GM19467 (cell line): ENCODE data around the gene CNTNAP3.
"Not testable (repeated sequence)": the region's sequence is repeated elsewhere in the genome, so short reads cannot be mapped to it uniquely, and the experiment has no call there.

Experiments
- ATAC-seq: cut with Tn5 transposase; IDR thresholded peaks from one replicate; pipeline ENCODE4 v1.9.1; 2021; ENCODE audit warnings: mild to moderate bottlenecking, moderate library complexity; ENCODE audit not compliant: unreplicated experiment

Gene CNTNAP3

DNA sequence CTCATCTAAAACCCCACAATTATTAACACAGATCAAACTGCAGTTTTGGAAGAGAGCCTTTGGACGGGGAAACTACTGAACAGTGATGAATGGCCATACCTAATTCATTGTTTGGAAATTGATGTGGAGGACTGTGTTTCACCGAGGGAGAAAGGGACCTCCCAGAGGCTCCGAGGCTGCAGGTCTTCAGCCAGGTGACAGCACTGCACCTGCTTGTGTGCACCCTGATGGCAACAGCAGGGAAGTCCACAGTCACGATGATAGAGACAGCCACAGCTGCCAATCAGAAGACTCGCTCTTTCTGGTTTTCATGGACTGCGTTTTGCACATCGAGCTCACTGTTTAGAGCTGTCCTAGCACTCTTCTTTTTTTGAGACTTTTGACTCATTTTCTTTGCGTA lies 214.4 kb downstream of the CNTNAP3 start:
- not testable (repeated sequence) for ATAC-seq

DNA sequence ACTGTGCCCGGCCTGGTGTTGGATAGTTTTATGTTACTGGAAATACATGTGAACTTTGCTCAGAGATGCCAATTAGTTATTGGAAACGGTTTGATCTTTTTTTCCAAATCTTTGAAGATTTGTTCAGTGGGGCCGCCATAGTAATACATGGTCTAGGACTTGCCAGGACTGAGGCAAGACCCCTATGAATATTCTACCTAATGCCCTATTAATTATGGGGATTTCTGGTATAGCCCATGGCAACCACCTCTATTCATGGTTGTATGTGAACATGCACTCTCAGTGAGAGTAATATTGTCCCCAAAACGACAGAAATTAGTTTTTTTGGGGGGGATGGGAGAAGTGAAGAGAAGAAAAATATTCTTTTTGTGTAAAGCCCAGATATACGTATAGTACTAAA lies 220.3 kb downstream of the CNTNAP3 start:
- not testable (repeated sequence) for ATAC-seq

DNA sequence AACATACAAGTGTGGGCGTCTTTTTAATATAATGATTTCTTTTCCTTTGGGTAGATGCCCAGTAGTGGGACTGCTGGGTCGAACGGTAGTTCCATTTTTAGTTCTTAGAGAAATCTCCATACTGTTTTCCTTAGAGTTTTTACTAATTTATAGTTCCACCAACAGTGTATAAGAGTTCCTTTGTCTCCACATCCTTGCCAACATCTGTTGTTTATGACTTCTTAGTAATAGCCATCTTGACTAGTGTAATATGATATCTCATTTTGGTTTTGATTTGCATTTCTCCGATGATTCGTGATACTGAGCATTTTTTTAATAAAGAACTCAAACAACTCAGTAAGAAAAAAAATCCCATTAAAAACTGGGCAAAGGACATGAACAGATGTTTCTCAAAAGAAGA lies 225.0 kb downstream of the CNTNAP3 start:
- not testable (repeated sequence) for ATAC-seq

DNA sequence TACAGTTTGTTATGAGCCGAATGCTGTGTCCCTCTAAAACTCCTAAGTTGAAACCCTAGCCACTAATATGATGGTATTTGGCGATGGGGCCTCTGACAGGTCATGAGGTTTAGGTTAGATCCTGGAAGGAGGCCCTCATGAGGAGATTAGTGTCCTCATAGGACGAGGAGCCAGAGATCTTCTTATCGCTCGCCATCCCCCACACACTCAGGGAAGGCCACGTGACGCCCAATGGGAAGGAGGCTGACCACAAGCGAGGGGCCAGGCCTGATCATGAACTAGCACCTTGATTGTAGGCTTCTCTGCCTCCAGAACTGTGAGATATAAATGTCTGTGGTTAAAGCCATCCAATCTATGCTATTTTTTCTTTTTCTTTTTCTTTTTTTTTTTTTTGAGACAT lies 233.5 kb downstream of the CNTNAP3 start:
- ATAC-seq: not testable (repeated sequence)

DNA sequence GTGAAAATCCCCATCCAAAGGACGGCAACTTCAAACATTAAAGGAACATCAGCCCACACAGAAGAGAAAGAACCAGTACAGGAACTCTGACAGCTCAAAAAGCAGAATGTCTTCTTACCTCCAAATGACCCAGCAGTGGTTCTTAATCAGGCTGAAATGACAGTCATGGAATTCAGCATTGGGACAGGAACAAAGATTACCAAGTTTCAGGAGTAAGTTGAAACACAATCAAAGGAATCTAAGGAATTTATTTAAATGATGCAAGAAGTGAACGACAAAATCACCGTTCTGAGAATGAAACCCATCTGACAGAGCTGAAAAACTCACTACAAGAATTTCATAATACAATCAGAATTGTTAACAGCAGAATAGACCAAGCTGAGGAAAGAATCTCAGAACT lies 241.1 kb downstream of the CNTNAP3 start:
- ATAC-seq: not testable (repeated sequence)

DNA sequence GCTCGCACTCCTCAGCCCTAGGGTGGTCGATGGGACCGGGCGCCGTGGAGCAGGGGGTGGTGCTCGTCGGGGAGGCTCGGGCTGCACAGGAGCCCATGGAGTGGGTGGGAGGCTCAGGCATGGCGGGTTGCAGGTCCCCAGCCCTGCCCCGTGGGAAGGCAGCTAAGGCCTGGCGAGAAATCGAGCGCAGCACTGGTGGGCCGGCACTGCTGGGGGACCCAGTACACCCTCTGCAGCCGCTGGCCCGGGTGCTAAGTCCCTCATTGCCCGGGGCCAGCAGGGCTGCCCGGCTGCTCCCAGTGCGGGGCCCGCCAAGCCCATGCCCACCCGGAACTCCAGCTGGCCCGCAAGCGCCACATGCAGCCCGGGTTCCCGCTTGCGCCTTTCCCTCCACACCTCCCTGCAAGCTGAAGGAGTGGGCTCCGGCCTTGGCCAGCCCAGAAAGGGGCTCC lies 245.6 kb downstream of the CNTNAP3 start:
- ATAC-seq: not testable (repeated sequence)

DNA sequence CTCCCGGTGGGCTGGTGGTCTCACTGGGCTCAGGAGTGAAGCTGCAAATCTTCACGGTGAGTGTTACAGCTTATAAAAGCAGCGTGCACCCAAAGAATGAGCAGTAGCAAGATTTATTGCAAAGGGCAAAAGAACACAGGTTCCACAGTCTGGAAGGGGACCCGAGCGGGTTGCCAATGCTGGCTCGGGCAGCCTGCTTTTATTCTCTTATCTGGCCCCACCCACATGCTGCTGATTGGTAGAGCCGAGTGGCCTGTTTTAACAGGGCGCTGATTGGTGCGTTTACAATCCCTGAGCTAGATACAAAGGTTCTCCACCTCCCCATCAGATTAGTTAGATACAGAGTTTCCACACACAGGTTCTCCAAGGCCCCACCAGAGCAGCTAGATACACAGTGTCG lies 246.2 kb downstream of the CNTNAP3 start:
- ATAC-seq: not testable (repeated sequence)

DNA sequence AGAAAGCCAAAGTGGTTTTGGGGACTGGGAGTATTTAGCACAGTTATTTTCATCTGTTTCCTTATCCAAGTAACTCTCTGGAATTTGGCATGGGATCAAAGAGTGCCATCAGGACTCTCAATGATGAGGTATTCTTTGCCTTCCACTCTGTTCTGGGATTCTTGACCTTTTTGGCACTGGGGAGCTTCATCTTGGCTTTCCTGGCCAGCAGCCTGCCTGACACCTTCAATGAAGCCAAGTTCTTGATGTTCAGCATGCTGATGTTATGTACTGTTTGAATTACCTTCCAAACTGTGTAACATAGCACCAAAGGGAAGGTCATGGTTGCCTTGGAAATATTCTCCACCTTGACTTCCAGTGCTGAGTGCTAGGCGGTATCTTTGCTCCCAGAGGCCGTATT lies 248.8 kb downstream of the CNTNAP3 start:
- ATAC-seq: not testable (repeated sequence)

DNA sequence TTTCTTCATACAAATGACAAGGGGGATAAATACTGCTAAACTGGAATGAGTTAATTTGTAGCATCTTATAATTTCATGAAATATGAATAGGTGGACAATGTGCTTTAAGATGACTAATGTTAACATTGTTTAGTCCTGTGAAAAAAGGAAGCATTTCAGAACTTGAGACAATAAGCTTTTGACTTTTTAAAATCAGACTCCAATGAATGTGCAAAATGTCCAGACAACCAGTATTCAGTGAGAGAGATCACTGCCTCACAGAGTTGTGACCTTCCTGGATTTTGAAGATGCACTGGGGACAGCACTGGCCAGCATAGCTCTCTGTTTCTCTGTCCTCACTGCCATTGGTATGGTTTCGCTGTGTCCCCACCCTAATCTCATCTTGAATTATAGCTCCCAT lies 249.7 kb downstream of the CNTNAP3 start:
- not testable (repeated sequence) for ATAC-seq

DNA sequence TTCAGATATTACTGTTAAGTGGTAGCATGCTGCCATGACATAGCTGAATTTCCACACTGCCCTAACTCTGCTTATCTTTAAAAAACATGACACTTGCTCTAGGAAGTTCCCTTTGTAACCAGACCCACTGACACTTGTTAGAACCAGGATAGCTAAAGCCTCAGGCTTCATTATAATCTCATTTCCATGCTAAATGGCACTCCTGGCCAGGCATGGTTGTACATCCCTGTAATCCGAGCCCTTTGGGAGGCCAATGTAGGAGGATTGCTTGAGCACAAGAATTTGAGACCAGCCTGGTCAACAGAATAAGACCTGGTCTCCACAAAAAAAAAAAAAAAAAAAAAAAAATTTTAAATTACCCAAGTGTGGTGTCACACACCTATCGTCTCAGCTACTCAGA lies 254.1 kb downstream of the CNTNAP3 start:
- ATAC-seq: not testable (repeated sequence)

DNA sequence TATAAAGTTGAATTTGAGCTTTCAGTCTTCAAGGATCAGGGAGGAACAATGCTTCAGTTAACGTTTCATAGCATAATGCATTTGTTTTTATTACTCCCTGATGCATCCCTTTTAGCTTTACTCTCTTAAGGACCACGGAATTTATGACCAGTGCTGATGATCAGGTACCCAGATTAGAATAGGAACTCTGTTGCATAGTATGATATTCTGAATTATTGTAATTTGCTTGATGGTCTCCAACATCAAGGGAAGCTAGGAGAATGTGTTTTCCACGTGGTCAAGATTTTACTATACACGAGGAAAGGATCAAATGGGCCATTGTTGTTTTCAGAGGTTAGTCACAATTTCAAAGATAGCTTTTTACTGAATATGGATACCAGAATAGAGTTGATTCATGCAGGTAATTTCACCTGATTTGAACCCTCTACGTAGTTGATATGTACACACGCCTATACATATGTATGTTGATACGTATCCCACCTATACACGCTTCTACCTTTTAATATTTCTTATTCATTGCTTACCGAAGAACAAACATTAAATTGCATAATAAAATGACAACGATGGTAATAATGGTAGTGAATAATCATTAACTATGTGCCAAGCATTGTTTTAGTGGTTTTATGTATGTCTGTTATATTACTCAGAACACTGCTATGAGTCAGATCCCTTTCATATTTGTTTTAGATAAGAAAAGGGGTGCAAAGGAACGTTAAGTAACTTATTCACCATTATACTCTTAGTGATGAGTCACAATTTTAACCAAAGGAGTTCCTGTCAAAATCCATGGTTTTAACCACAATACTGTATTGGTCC lies 257.6 kb downstream of the CNTNAP3 start:
- ATAC-seq: not testable (repeated sequence)

DNA sequence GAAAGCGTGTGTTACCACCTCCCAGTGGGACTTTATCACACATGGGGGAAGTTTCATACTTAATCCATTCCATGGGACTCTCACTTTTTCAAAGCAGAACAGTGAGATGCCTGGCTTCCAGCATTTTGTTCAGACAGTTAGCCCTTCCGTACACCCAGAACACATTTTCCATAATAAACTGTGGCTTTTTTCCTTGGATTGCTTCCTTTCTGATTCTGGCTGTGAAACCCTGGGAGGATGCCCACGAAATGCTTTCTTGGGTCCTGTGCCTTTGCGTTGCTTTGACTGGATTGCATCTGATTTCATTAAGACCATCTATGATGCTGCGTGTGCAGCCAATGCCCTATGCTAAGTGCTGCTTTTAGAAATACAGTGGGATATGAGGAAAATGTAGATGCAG lies 259.1 kb downstream of the CNTNAP3 start:
- not testable (repeated sequence) for ATAC-seq

DNA sequence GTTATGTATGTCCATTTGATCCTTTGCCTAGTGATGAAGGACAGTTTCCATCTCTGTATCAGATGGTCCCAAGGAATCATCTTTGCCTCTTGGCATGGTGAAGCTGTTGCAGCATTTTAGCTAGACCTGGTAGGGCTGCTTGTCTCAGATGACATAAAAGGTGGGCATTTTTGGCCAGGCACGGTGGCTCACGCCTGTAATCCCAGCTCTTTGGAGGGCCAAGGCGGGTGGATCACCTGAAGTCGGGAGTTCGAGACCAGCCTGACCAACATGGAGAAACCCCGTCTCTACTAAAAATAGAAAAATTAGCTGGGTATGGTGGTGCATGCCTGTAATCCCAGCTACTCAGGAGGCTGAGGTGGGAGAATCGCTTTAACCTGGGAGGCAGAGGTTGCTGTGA lies 259.8 kb downstream of the CNTNAP3 start:
- not testable (repeated sequence) for ATAC-seq

DNA sequence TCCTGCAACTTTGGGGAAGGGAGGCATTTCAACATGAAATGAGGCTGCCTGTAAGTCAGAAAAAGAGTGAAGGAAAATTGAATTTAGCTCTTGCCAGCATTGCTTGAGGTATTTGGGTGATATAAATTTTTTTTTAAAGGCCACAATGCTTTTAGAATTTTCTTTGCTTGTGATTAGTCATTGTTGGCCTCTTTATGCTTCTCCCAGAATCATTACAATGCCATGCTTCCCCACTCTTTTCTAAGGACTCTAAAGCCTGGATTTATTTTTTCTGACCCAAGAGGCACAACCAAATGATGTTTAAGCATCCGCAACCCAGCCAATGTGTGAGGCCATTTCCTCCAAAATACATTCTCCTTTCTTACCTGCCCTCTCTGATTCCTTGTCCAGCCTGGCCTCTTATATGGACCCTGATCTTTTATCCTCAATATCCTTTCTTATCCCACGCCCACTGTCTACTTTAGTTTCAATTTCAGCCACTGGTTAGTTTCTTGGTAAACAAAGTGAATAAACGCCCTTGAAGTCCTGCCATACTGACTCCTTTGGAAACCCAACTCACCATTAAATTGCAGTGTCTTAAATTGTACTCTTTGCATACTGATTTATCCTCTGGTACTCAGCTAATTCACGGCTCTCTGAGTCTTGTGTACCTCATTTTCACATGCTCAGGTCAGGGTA lies 261.9 kb downstream of the CNTNAP3 start:
- not testable (repeated sequence) for ATAC-seq
